MV-4-11 (cell line): ENCODE measurements around the gene ABCC5.
"Not testable (repeated sequence)": the region's sequence is repeated elsewhere in the genome, so short reads cannot be mapped to it uniquely, and the experiment has no call there.

Experiments used
- DNase-seq: peaks from one replicate; lab custom pipeline; 2025; lab: John Stamatoyannopoulos, UW

ABCC5 gene

GRCh38 chr3:184016169-184016570 lies 1.5 kb downstream of the ABCC5 start:
- DNase-seq, result no peak

- DNase-seq, result no peak
Measured at GRCh38 chr3:184015381-184016019, 2.2 kb downstream of the ABCC5 start.

GRCh38 chr3:184011937-184012889 lies 5.5 kb downstream of the ABCC5 start:
- DNase-seq, result no peak

GRCh38 chr3:184011230-184011876 lies 6.3 kb downstream of the ABCC5 start:
- no peak for DNase-seq

- DNase-seq, result no peak
Measured at GRCh38 chr3:184008161-184008560, 9.5 kb downstream of the ABCC5 start.

GRCh38 chr3:184007143-184007813 lies 10.4 kb downstream of the ABCC5 start:
- not testable (repeated sequence) for DNase-seq

GRCh38 chr3:184005941-184006507 lies 11.7 kb downstream of the ABCC5 start:
- DNase-seq, result peak; percentile 20

- DNase-seq, result no peak
Measured at GRCh38 chr3:184004476-184004875, 13.2 kb downstream of the ABCC5 start.

- DNase-seq, result no peak
Measured at GRCh38 chr3:184003187-184003967, 14.3 kb downstream of the ABCC5 start.

GRCh38 chr3:184002469-184002868 lies 15.2 kb downstream of the ABCC5 start:
- no peak for DNase-seq

GRCh38 chr3:184001761-184002160 lies 15.9 kb downstream of the ABCC5 start:
- DNase-seq, result no peak

- DNase-seq, result no peak
Measured at GRCh38 chr3:183991403-183991802, 26.3 kb downstream of the ABCC5 start.

GRCh38 chr3:183988216-183988790 lies 29.4 kb downstream of the ABCC5 start:
- no peak for DNase-seq

GRCh38 chr3:183987000-183987600 lies 30.6 kb downstream of the ABCC5 start:
- no peak for DNase-seq

GRCh38 chr3:183984749-183985729 lies 32.6 kb downstream of the ABCC5 start:
- DNase-seq, result peak; percentile 9

- no peak for DNase-seq
Measured at GRCh38 chr3:183984127-183984740, 33.5 kb downstream of the ABCC5 start.

- DNase-seq, result no peak
Measured at GRCh38 chr3:183981990-183982644, 35.6 kb downstream of the ABCC5 start.

GRCh38 chr3:183980403-183980802 lies 37.3 kb downstream of the ABCC5 start:
- no peak for DNase-seq
